SU-DHL-6 (cell line): ENCODE measurements around the gene CLASP1.

Experiments used
- EZH2phosphoT487 ChIP-seq: fragments of 200-600 bp; sonication (generic), shearing (Covaris generic); conservative IDR thresholded peaks from 2 replicates; pipeline ENCODE4 v1.6.1; 2018; ENCODE audit warnings: mild to moderate bottlenecking, antibody characterized with exemption, low read length, moderate library complexity, mixed read lengths
- TF ChIP-seq, protein P1 (sequence below): fragments of 200-600 bp; sonication (generic); IDR thresholded peaks from one replicate; pipeline ENCODE4 v1.5.1; 2017; ENCODE audit warnings: antibody characterized with exemption, mild to moderate bottlenecking, low read length, moderate library complexity; ENCODE audit not compliant: insufficient read depth, poor library complexity, severe bottlenecking

DNA sequence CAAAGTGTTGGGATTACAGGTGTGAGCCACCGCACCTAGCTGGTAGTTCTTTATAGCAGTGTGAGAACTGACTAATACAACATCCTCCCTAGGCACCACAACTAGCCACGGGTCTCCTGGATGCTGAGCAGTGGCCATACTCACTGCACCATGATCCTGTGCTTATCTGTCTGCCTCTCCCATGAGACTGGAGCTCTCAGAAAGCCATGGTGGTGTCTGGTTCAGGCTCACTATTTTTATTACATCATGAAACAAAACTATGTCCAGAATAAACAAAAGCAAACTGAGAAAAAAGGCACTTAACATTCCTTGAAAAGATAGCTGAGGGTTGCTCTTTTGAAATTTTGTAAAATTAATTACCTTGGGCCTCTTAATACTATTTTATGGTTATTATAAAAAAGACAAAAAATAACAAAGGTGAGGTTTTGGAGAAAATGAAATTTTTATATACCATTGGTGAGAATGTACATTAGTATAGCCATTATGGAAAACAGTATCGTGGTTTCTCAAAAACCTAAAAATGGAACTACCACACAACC, 273.6 kb downstream of the CLASP1 start:
- TF ChIP-seq, protein P1, sequence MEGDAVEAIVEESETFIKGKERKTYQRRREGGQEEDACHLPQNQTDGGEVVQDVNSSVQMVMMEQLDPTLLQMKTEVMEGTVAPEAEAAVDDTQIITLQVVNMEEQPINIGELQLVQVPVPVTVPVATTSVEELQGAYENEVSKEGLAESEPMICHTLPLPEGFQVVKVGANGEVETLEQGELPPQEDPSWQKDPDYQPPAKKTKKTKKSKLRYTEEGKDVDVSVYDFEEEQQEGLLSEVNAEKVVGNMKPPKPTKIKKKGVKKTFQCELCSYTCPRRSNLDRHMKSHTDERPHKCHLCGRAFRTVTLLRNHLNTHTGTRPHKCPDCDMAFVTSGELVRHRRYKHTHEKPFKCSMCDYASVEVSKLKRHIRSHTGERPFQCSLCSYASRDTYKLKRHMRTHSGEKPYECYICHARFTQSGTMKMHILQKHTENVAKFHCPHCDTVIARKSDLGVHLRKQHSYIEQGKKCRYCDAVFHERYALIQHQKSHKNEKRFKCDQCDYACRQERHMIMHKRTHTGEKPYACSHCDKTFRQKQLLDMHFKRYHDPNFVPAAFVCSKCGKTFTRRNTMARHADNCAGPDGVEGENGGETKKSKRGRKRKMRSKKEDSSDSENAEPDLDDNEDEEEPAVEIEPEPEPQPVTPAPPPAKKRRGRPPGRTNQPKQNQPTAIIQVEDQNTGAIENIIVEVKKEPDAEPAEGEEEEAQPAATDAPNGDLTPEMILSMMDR = no peak
- TF ChIP-seq EZH2phosphoT487 = no peak
